ENCODE results near the gene EGFL7.

The EGFL7 gene

DNA sequence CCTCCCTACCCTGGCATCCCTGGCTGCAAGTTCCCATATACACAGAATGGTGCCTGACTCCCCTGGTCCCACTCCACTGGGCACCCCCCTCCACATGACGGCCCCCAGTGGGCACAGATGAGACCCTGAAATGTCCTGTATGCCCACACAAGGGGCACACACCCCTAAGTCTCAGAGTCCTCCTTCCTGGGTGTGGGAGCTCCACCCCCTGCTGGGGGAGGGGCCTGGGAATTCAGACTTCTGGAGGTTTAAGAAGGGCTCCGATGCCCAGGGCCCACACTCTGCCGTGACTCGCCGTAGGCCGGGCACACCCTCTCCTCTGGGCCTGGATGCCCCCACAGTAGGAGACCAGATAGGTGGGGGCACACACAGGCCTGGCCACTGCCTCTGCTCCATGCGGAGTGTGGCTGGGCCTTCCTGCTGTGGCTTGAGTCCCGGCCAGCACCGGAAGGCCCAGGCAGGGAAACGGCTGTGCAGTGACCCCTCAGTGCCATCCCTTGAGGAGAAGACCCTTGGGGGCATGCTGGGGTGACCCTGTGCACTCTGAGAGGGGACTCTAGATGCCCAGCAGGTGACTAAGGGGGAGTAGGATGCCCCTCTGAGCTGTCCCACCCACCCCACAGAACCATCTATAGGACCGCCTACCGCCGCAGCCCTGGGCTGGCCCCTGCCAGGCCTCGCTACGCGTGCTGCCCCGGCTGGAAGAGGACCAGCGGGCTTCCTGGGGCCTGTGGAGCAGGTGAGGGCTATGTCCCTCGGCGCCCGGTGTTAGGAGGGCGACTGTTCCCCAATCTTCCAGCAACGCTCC is 6.5 kb downstream of the EGFL7 start:
- H3K36me3 Mint-ChIP-seq (ENCODE audit: low read depth): no peaks in the 10 kb centered on the region
- H3K9me3 Mint-ChIP-seq: no peaks in the 10 kb centered on the region
- peaks cover 9% of the 10 kb centered on the region for H3K27me3 Mint-ChIP-seq
- no peak overlapping the region for H3K27ac Mint-ChIP-seq
- DNase-seq (no peak), ATAC-seq (no peak)
- no peak overlapping the region for H3K4me3 Mint-ChIP-seq
- no peaks in the 10 kb centered on the region for H3K4me1 Mint-ChIP-seq

DNA sequence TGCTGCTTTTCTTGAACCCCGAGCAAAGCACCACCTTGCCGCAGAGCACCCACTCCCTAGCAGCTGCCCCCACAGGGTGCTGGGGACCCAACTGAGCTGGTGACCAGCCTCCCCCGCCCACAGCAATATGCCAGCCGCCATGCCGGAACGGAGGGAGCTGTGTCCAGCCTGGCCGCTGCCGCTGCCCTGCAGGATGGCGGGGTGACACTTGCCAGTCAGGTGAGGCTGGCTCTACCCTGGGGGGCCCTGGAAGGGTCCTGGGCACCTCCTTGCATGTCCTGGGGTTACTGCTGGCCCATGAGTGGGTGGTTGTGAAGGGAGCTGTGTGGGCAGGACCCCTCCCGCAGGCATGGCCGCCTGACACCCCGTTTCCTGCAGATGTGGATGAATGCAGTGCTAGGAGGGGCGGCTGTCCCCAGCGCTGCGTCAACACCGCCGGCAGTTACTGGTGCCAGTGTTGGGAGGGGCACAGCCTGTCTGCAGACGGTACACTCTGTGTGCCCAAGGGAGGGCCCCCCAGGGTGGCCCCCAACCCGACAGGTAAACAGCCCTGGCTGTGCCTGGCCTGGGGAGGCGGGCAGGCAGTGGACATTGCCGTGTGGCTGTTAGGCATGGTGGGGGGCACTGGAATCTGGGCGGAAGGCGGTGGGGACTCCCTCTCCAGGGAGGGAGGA is 7.2 kb downstream of the EGFL7 start:
- Mint-ChIP-seq H3K27ac (no peak overlapping the region), H3K27me3 (peaks cover 5% of the 10 kb centered on the region), H3K4me3 (no peak overlapping the region), H3K4me1 (no peaks in the 10 kb centered on the region), H3K36me3 (ENCODE audit: low read depth) (no peaks in the 10 kb centered on the region), H3K9me3 (no peaks in the 10 kb centered on the region)
- ATAC-seq (no peak), DNase-seq (no peak)

DNA sequence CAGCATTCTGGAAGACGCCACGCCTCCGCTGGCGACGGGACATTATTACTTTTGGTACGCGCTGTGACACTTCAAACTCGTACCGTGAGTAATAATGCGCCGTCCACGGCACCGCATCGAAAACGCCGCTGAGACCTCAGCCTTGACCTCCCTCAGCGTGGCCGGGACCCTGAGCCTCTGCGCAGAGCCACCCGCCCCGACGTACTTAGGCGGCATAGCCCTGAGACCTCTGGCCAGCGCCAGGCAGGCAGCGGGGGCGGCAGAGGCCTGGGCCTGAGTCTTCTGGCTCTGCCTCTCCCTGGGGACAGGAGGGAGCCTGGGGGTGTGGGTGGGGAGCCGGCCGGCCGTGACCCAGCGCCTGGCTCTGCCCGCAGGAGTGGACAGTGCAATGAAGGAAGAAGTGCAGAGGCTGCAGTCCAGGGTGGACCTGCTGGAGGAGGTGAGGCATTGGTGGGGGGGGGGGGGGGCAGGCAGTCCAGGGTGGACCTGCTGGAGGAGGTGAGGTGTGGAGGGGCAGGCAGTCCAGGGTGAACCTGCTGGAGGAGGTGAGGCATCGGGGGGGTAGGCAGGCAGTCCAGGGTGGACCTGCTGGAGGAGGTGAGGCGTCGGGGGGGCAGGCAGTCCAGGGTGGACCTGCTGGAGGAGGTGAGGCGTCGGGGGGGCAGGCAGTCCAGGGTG is 8.0 kb downstream of the EGFL7 start:
- Mint-ChIP-seq H3K36me3 (ENCODE audit: low read depth) (no peaks in the 10 kb centered on the region), H3K4me3 (no peak overlapping the region), H3K27me3 (peaks cover 3% of the 10 kb centered on the region), H3K27ac (no peak overlapping the region), H3K9me3 (no peaks in the 10 kb centered on the region), H3K4me1 (no peaks in the 10 kb centered on the region)
- ATAC-seq (no peak), DNase-seq (no peak)

DNA sequence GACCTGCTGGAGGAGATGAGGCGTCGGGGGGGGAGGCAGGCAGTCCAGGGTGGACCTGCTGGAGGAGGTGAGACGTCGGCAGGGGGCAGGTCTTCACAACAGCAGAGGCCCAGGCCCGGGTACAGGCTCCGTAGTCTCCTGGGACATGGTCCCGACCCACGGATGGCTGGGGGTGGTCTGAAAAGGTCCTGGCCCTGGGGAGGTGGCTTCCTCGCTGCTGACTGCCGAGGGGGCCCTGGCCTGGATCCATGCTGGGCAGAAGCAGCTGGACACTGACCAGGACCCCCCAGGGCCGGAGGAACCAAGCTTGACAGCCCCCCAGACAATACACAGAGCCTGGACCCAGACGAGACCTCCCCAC is 8.5 kb downstream of the EGFL7 start:
- Mint-ChIP-seq H3K4me3 (no peak overlapping the region), H3K36me3 (ENCODE audit: low read depth) (no peaks in the 10 kb centered on the region), H3K27ac (no peak overlapping the region), H3K27me3 (peaks cover 3% of the 10 kb centered on the region), H3K4me1 (no peaks in the 10 kb centered on the region), H3K9me3 (no peaks in the 10 kb centered on the region)
- ATAC-seq (no peak), DNase-seq (no peak)

DNA sequence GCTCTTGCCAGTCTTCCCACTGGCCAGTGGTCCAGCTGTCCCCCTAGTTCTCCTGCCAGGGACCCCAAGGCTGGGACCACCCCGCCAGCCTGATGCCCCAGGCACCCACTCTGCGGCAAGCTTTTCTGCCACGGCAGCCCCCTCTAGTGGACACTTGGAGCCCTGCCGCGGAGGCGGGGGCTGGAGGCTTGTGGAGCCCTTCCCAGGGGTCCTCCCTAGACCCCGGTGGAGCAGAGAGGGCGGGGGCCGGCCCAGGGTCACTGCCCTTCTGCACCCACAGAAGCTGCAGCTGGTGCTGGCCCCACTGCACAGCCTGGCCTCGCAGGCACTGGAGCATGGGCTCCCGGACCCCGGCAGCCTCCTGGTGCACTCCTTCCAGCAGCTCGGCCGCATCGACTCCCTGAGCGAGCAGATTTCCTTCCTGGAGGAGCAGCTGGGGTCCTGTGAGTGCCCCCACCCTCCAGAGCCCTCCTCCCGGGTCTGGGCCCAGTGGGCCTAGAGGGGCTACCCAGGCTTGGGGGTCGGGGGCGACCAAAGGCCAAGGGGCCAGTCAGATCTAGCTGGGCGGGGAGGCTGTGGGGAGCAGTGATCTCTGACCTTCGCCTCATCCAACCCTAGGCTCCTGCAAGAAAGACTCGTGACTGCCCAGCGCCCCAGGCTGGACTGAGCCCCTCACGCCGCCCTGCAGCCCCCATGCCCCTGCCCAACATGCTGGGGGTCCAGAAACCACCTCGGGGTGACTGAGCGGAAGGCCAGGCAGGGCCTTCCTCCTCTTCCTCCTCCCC is 9.1 kb downstream of the EGFL7 start:
- ATAC-seq (no peak), DNase-seq (peak; percentile 63)
- Mint-ChIP-seq H3K36me3 (ENCODE audit: low read depth) (no peaks in the 10 kb centered on the region), H3K4me3 (no peak overlapping the region), H3K27ac (no peak overlapping the region), H3K9me3 (no peaks in the 10 kb centered on the region), H3K27me3 (peaks cover under 1% of the 10 kb centered on the region), H3K4me1 (no peaks in the 10 kb centered on the region)

DNA sequence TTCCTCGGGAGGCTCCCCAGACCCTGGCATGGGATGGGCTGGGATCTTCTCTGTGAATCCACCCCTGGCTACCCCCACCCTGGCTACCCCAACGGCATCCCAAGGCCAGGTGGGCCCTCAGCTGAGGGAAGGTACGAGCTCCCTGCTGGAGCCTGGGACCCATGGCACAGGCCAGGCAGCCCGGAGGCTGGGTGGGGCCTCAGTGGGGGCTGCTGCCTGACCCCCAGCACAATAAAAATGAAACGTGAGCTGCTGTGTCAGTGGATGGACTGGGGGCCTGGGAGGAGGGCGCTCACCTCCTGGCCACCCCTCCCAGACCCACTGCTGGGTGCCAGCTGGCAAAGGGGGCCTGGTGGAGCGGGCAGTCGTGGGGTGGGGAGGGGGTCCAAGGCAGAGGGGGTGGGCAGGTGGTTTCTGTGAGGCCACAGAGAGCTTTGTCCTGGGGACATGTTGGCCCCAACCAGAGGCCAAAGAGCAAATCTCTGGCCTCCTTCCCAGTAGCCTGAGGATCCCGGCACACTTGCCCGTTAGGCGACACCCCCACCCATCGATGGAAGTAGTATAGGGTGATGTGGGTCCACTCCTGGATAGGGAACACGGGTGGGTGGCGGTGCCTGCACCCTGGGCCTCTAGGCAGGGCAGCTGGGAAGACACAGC is 9.8 kb downstream of the EGFL7 start:
- no peaks in the 10 kb centered on the region for H3K4me1 Mint-ChIP-seq

DNA sequence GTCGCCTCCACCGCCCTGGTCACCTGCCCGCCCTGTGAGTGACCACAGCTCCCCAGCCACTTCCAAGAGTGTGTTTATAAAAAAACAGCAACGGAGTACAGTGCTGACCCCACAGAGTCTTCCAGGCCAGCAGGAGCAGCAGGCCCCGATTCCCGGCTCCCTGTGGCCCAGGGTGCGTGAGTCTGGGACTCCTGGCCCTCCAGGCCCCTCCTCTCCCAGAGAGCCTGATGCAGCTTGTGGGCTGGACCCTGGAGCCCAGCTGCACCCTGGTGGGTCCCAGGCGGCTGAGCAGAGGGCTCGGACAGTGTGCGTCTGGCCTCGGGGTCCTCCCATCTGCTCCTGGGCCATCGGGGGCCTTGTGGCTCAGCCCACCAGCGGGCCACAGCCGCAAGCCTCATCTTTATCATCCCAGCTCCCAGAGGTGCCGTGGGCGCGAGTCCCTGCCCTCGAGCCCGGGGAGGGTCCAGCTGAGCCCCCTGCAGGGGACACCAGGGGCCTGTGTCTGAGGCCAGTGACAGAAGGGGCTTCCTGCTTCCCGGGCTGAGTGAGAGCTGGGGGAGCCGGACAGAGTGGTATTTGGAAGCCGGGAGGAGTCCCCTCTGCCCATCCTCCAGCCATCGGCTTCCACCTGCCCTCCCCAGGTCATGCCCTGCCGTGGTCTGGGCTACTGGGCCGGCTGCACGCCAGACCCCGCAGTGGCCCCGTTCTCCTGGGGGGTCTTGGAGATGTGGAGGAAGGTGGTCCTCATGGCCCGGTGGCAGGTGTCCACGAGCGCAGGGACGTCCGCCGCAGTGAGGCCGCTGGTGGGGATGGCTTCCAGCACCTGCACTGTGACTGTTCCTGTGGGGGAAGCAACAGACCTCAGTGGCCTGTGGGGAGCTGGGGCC is 10.6 kb downstream of the EGFL7 start:
- no peak overlapping the region for H3K27ac Mint-ChIP-seq
- ATAC-seq: no peak
- no peaks in the 10 kb centered on the region for H3K36me3 Mint-ChIP-seq (ENCODE audit: low read depth)
- H3K4me3 Mint-ChIP-seq: no peak overlapping the region
- H3K4me1 Mint-ChIP-seq: no peaks in the 10 kb centered on the region
- no peaks in the 10 kb centered on the region for H3K27me3 Mint-ChIP-seq
- no peaks in the 10 kb centered on the region for H3K9me3 Mint-ChIP-seq
- no peak for DNase-seq

More for the DNA sequence above, 9.8 kb downstream of the EGFL7 start:
- Mint-ChIP-seq H3K9me3 (no peaks in the 10 kb centered on the region), H3K4me3 (no peak overlapping the region), H3K36me3 (ENCODE audit: low read depth) (no peaks in the 10 kb centered on the region), H3K27me3 (no peaks in the 10 kb centered on the region), H3K27ac (no peak overlapping the region)
- no peak for ATAC-seq
- no peak for DNase-seq

DNA sequence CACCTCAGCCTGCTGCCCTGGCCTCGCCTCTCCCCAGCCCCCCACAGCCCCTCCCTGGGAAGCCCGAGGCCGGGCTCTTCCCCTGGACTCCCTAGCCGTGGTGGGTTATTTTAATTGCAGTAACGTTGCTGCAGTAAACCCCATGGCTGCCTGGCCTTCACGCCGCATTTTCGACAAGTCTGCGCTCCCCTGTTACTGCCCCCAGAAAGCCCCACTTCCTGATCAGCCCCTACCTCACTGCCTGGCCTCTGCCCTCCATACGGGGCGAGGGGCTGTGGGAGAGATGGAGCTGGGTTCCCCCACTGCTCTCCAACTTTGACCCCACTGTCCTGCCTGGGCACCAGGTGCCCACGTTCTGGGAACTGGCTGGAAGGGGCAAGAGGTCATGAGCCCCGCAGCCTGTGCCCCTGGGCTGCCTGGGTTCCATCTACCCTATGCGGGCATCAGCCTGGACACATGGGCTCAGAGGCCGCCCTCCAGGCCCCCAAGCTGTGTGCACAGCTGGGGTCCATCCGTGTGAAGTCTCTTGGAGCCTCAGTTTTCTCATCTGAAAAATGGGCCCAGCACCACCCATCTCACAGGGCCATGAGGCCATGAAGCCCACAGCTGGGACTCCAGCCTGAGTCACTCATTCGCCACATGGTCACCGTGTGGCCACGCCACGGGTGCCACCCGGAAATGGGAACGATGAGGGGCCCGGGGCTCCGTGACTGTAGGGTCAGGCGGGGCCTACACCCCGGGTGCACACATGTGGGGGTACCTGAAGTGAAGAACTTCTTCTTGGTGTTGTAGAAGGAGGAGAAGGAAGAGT is 11.5 kb downstream of the EGFL7 start:
- ATAC-seq: no peak

DNA sequence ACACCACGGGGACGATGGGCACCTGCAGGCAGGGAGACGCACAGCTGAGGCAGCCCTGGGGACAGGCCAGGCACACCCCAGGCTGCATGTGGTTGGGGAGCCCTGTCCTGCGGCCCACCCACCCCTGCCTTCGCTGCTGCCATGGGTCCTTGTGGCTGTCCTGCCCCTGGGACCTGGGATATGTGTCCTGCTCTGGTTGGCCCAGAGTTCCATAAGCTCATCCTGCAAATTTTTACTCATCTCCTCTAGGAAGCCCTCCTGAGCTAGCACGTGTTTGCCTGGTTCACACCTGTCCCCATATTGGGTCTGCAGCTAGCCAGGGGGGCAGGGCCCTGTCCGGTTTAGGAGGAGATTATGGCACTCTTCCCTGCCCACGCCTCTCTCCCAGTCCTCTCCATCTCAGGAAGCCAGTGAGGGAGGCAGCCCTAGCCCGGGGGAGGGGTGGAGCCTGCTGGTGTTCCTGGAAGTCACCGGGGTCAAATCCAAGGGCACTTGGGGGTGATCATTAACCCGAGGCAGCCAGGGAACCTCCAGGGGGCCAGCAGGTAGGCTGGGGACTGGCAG is 12.2 kb downstream of the EGFL7 start:
- no peak for ATAC-seq
- H3K27ac Mint-ChIP-seq: no peak overlapping the region

More for the DNA sequence above, 11.5 kb downstream of the EGFL7 start:
- H3K36me3 Mint-ChIP-seq (ENCODE audit: low read depth): no peaks in the 10 kb centered on the region
- no peak for DNase-seq
- no peak overlapping the region for H3K27ac Mint-ChIP-seq
- no peaks in the 10 kb centered on the region for H3K27me3 Mint-ChIP-seq
- no peak overlapping the region for H3K4me3 Mint-ChIP-seq
- no peaks in the 10 kb centered on the region for H3K4me1 Mint-ChIP-seq
- no peaks in the 10 kb centered on the region for H3K9me3 Mint-ChIP-seq

DNA sequence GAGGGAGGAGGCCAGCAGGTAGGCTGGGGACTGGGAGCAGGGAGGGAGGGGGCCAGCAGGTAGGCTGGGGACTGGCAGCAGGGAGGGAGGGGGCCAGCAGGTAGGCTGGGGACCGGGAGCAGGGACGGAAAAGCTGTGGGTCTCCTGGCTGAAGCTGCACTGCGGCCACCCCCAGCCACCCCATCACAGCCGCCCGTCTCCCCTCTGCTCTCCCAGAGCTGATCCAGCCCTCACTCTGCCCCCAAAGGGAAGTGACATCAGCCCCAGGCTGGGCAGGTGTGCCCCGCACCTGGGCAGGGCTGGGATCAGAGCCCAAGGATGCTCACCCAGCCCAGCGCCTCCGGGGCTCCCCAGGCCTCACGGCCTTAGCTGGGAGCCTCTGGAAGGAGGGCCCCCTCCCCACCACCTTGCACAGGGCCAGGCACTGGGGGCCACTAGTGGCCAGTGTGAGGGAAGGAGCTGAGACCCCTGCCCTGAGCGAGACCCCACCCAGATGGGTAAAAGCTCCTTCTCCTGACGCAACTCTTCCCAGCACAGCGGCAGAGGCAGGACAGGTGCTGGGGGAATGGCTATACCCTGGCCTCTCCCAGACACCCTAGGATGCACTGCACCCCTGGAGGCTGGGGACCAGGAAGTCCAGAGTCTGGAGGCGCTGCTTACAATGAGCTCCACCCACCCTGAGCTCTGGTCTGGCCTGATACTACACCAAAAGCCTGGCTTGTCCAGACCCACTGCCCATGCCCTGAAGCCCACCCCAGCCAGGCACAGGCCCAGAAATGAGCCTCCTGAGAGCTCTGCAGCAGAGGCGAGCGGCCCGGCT is 13.0 kb downstream of the EGFL7 start:
- Mint-ChIP-seq H3K36me3 (ENCODE audit: low read depth) (no peaks in the 10 kb centered on the region), H3K27ac (no peak overlapping the region), H3K27me3 (no peaks in the 10 kb centered on the region), H3K4me1 (no peaks in the 10 kb centered on the region), H3K4me3 (no peak overlapping the region), H3K9me3 (no peaks in the 10 kb centered on the region)
- DNase-seq (no peak), ATAC-seq (no peak)

More for the DNA sequence above, 12.2 kb downstream of the EGFL7 start:
- Mint-ChIP-seq H3K4me1 (no peaks in the 10 kb centered on the region), H3K36me3 (ENCODE audit: low read depth) (no peaks in the 10 kb centered on the region), H3K9me3 (no peaks in the 10 kb centered on the region), H3K4me3 (no peak overlapping the region), H3K27me3 (no peaks in the 10 kb centered on the region)
- no peak for DNase-seq

DNA sequence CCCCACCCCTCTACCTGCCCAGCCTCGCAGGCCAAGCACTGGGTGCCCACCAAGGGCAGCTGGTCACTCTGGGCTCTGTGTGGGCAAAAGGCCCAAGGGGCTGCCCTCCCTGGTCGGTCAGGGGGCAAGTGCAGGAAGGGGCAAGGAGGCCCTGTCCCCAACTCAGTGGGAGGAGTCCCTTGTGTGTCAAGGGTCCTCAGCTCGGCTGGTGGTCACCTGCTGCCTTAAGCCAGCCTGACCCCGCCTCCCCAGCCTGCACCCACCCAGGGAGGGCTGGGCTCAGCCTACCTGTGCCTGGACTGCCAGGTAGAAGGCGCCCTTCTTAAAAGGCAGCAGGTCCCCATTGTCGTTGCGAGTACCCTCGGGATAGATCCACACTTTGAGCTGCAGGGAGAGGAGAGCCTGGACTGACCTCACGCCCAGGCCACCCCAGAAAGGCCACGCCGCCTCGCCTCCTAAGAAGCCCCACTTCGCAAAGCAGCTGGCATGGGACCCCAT is 13.6 kb downstream of the EGFL7 start:
- no peaks in the 10 kb centered on the region for H3K9me3 Mint-ChIP-seq
- no peaks in the 10 kb centered on the region for H3K4me1 Mint-ChIP-seq
- H3K36me3 Mint-ChIP-seq (ENCODE audit: low read depth): no peaks in the 10 kb centered on the region
- H3K27me3 Mint-ChIP-seq: no peaks in the 10 kb centered on the region
- no peak for ATAC-seq
- DNase-seq: no peak
- H3K27ac Mint-ChIP-seq: no peak overlapping the region
- H3K4me3 Mint-ChIP-seq: no peak overlapping the region
